HCT116 (cell line): ENCODE data around the gene TOPBP1. TPM values are rescaled to one million over a fixed set of nuclear protein-coding genes. Genes with fewer than 3 reads are reported as not detected.

Experiments used
- ATAC-seq: fragments of 200-7000 bp; cut with Tn5 transposase; 2 replicates; pipeline ENCODE4 v1.9.1; 2020; ENCODE audit warnings: mild to moderate bottlenecking, moderate library complexity
- BruUV-seq: library from RNA; stranded (reverse); fragments of 400-500 nt; replicated peaks from 2 replicates; lab custom pipeline; 2021; lab: Mats Ljungman, UMichigan
- CTCF ChIA-PET: fragments of 300-600 bp; sonication (Branson Sonifier 250); formaldehyde crosslinking; loops from one replicate; lab custom pipeline; 2021; ENCODE audit warnings: antibody characterized with exemption; lab: Charles Lee
- POLR2A ChIA-PET: fragments of 300-600, 350-600 bp; sonication (Branson Sonifier 250); formaldehyde crosslinking; loops from one replicate; lab custom pipeline; 2021; ENCODE audit warnings: antibody characterized with exemption; lab: Charles Lee
- RAD21 ChIA-PET, 2 experiments: fragments of 300-600 bp; sonication (Branson Sonifier 250); formaldehyde crosslinking; loops; one replicate each; lab custom pipeline; 2023; ENCODE audit warnings: low total read pairs in 2 of 2; ENCODE audit not compliant: uncharacterized antibody in 2 of 2, unreplicated experiment in 2 of 2, low non-redundant PET in 1 of 2; lab: Charles Lee
- DNase-seq: peaks from one replicate; pipeline ENCODE4 v3.0.0-alpha.2; 2010; ENCODE audit warnings: low read depth, low spot score
- H2AFZ ChIP-seq: fragments of 200-600 bp; shearing (Covaris generic), sonication (generic); 2 replicates; pipeline ENCODE4 v1.6.1; 2017; ENCODE audit warnings: low read depth, mixed run types, mixed read lengths, antibody characterized with exemption, low read length; ENCODE audit not compliant: poor library complexity, severe bottlenecking
- H3K27ac ChIP-seq: 2 replicates; pipeline ENCODE4 v1.5.1; 2012; ENCODE audit warnings: low read depth, low read length
- H3K27me3 ChIP-seq: fragments of 200-600 bp; sonication (generic); 2 replicates; pipeline ENCODE4 v1.6.1; 2016; ENCODE audit warnings: mixed run types, low read length, mixed read lengths; ENCODE audit not compliant: insufficient read depth
- H3K36me3 ChIP-seq, 2 experiments: fragments of 200-500 bp in 1 of 2; fragments of 200-600 bp in 1 of 2; sonication (Bioruptor generic) in 1 of 2; sonication (generic) in 1 of 2; 2 replicates each; pipeline versions ENCODE4 v1.5.1 to v1.6.1; 2014 to 2016; ENCODE audit warnings: low read length in 2 of 2, inconsistent platforms in 1 of 2, mixed read lengths in 1 of 2, mixed run types in 1 of 2; ENCODE audit not compliant: insufficient read depth in 2 of 2, control insufficient read depth in 1 of 2
- H3K4me1 ChIP-seq, 2 experiments: fragments of 200-600 bp in 1 of 2; sonication (generic) in 1 of 2; 2 replicates each; pipeline versions ENCODE4 v1.5.1 to v1.6.1; 2012 to 2017; ENCODE audit warnings: low read length in 2 of 2, inconsistent platforms in 1 of 2, mild to moderate bottlenecking in 1 of 2, mixed read lengths in 1 of 2, mixed run types in 1 of 2, moderate library complexity in 1 of 2; ENCODE audit not compliant: insufficient read depth in 2 of 2, control insufficient read depth in 1 of 2
- H3K4me2 ChIP-seq: fragments of 200-600 bp; sonication (generic); 2 replicates; pipeline ENCODE4 v1.6.1; 2017; ENCODE audit warnings: mixed run types, low read length, mixed read lengths
- H3K4me3 ChIP-seq, 2 experiments: fragments of 200-600 bp in 1 of 2; sonication (generic) in 1 of 2; replicated peaks in 1 of 2; 2 replicates each; pipeline ENCODE4 v1.5.1; 2011 to 2016; ENCODE audit warnings: low read length in 2 of 2, control low read depth in 1 of 2, low read depth in 1 of 2, mild to moderate bottlenecking in 1 of 2, mixed read lengths in 1 of 2, mixed run types in 1 of 2
- H3K79me2 ChIP-seq: fragments of 200-600 bp; sonication (generic); 2 replicates; pipeline ENCODE4 v1.6.1; 2017; ENCODE audit warnings: mild to moderate bottlenecking, mixed run types, low read length, moderate library complexity, mixed read lengths; ENCODE audit not compliant: insufficient read depth
- H3K9ac ChIP-seq: fragments of 200-600 bp; sonication (generic); 2 replicates; pipeline ENCODE4 v1.6.1; 2016; ENCODE audit warnings: low read length, mixed read lengths
- H3K9me2 ChIP-seq: fragments of 200-600 bp; sonication (generic), shearing (Covaris generic); 2 replicates; pipeline ENCODE4 v1.6.1; 2017; ENCODE audit warnings: mixed run types, mild to moderate bottlenecking, moderate library complexity; ENCODE audit not compliant: insufficient read depth
- H3K9me3 ChIP-seq, 2 experiments: fragments of 200-500 bp in 1 of 2; fragments of 200-600 bp in 1 of 2; sonication (Bioruptor generic) in 1 of 2; sonication (generic) in 1 of 2; 2 replicates each; pipeline ENCODE4 v1.6.1; 2014 to 2017; ENCODE audit warnings: low read length in 2 of 2, mixed read lengths in 2 of 2, inconsistent platforms in 1 of 2, low read depth in 1 of 2, mild to moderate bottlenecking in 1 of 2, mixed run types in 1 of 2, moderate library complexity in 1 of 2; ENCODE audit not compliant: control insufficient read depth in 1 of 2, insufficient read depth in 1 of 2
- H4K20me1 ChIP-seq: fragments of 200-600 bp; sonication (generic), shearing (Covaris generic); 2 replicates; pipeline ENCODE4 v1.6.1; 2017; ENCODE audit warnings: mixed run types, mild to moderate bottlenecking, moderate library complexity; ENCODE audit not compliant: insufficient read depth
- CTCF ChIP-seq, 3 experiments: fragments of 200-600 bp in 1 of 3; sonication (generic) in 1 of 3; IDR thresholded peaks in 2 of 3; conservative IDR thresholded peaks in 1 of 3; 2 replicates each; pipeline ENCODE4 v1.5.1; 2012 to 2017; ENCODE audit warnings: low read depth in 2 of 3, low read length in 2 of 3, antibody characterized with exemption in 1 of 3, borderline replicate concordance in 1 of 3, control low read depth in 1 of 3, mild to moderate bottlenecking in 1 of 3, mixed read lengths in 1 of 3, mixed run types in 1 of 3, moderate library complexity in 1 of 3; ENCODE audit not compliant: insufficient read depth in 1 of 3
- FOSL1 ChIP-seq: IDR thresholded peaks from 2 replicates; pipeline ENCODE4 v1.6.1; 2012; ENCODE audit warnings: low read depth
- JUND ChIP-seq: IDR thresholded peaks from 2 replicates; pipeline ENCODE4 v1.6.1; 2012
- POLR2A ChIP-seq: IDR thresholded peaks from 2 replicates; pipeline ENCODE4 v1.7.0; 2011; ENCODE audit warnings: borderline replicate concordance; ENCODE audit not compliant: insufficient read depth, insufficient read length; ENCODE audit errors: extremely low read depth
- POLR2AphosphoS5 ChIP-seq: IDR thresholded peaks from 2 replicates; pipeline ENCODE4 v1.6.1; 2011; ENCODE audit warnings: mild to moderate bottlenecking, low read depth, low read length, moderate library complexity
- RAD21 ChIP-seq: IDR thresholded peaks from 2 replicates; pipeline ENCODE4 v1.6.1; 2012; ENCODE audit warnings: low read depth, mild to moderate bottlenecking
- REST ChIP-seq: IDR thresholded peaks from 2 replicates; pipeline ENCODE4 v1.6.1; 2012; ENCODE audit warnings: low read depth
- SIN3A ChIP-seq: IDR thresholded peaks from 2 replicates; pipeline ENCODE4 v1.6.1; 2012; ENCODE audit warnings: low read depth
- SRF ChIP-seq: IDR thresholded peaks from 2 replicates; pipeline ENCODE4 v1.6.1; 2012; ENCODE audit warnings: low read depth
- ZBTB33 ChIP-seq: IDR thresholded peaks from 2 replicates; pipeline ENCODE4 v1.6.1; 2011; ENCODE audit warnings: mild to moderate bottlenecking, low read length, moderate library complexity; ENCODE audit not compliant: insufficient replicate concordance; ENCODE audit errors: extremely low read depth
- ZNF274 ChIP-seq: fragments of 200-500 bp; sonication (Bioruptor generic); IDR thresholded peaks from 2 replicates; pipeline ENCODE4 v1.6.1; 2014; ENCODE audit warnings: mild to moderate bottlenecking, low read depth, low read length, inconsistent platforms
- intact Hi-C: fragments of 100-400 bp; cut with micrococcal nuclease; formaldehyde crosslinking; loops from 2 replicates; pipeline ENCODE4 v1.10.0; 2022
- total RNA-seq: library from RNA; stranded (reverse); gene quantifications from one replicate; pipeline ENCODE4 v1.2.1, GENCODE V29; 2021; ENCODE audit not compliant: unreplicated experiment

Gene TOPBP1
- total RNA-seq, 1 experiment from 2014 or later: 42.2 TPM

DNA sequence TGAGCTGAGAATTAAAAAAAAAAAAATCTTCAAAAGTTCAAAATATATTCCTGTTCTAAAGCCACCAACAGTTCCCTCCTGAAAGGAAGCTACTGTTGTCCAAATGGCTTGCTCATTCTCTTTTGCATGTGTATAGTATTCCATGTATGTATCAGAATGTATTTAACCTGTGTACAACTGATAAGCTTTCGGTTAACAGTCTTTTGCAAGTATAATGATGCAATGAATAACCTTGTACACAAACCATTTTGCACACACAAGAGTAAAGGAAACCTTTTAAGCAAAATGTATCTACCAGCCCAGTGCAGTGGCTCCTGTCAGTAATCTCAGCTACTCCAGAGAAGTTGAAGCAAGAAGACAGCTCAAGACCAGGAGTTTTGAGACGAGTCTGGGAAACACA lies 32.6 kb downstream of the TOPBP1 start (continued):
- TF ChIP-seq CTCF (IDR thresholded peaks at IDR 0.05 in 2 of 3, conservative IDR thresholded peaks at IDR 0.05 in 1 of 3; ENCODE audit: borderline replicate concordance in 1 of 3, insufficient read depth in 1 of 3, low read depth in 2 of 3, low read length in 2 of 3): no peak

- BruUV-seq: no TSS peak
- H3K27me3 ChIP-seq: no peaks in the 10 kb centered on the region
- no peak overlapping the region for H3K27ac ChIP-seq
- peaks cover 0 to 17% of the 10 kb centered on the region in 2 experiments; a peak in 2 of 4 replicates for H3K4me1 ChIP-seq
- no peaks in the 10 kb centered on the region for H3K9me2 ChIP-seq
- H3K4me2 ChIP-seq: no peak overlapping the region
- DNase-seq: no peak
- TF ChIP-seq POLR2A (no peak), CTCF (IDR thresholded peaks at IDR 0.05 in 2 of 3, conservative IDR thresholded peaks at IDR 0.05 in 1 of 3; ENCODE audit: borderline replicate concordance in 1 of 3, insufficient read depth in 1 of 3, low read depth in 2 of 3, low read length in 2 of 3) (no peak), SRF (no peak), ZNF274 (no peak), REST (no peak), JUND (no peak), POLR2AphosphoS5 (no peak), ZBTB33 (no peak), RAD21 (no peak), SIN3A (no peak), FOSL1 (no peak)
- H3K79me2 ChIP-seq: peaks cover 12% of the 10 kb centered on the region
- H3K9ac ChIP-seq: no peak overlapping the region
- RAD21 ChIA-PET: no interaction called here
- CTCF ChIA-PET: no interaction called here
- no peaks in the 10 kb centered on the region for H4K20me1 ChIP-seq
- H2AFZ ChIP-seq: no peak overlapping the region
- ATAC-seq: no peak
- intact Hi-C loops: no loop called here
- H3K9me3 ChIP-seq: no peaks in the 10 kb centered on the region
- peaks cover 29 to 43% of the 10 kb centered on the region in 2 experiments for H3K36me3 ChIP-seq
- no peak overlapping the region for H3K4me3 ChIP-seq
- POLR2A ChIA-PET: no interaction called here
Measured at GRCh38 chr3:133627789-133628188, 34.0 kb downstream of the TOPBP1 start.
